NCI-H128 (cell line): Measurements from ENCODE around the gene PLXNC1.
A peak's percentile ranks its signal among the peaks of the same experiment; 100 is the strongest.

Source experiments
- DNase-seq: peaks from one replicate; lab custom pipeline; 2025; ENCODE audit not compliant: unreplicated experiment; lab: John Stamatoyannopoulos, UW

The PLXNC1 gene

GRCh38 chr12:94133964-94134795 is 14.2 kb upstream of the PLXNC1 start:
- no peak for DNase-seq

GRCh38 chr12:94135896-94136295 is 12.5 kb upstream of the PLXNC1 start:
- DNase-seq = no peak

- DNase-seq = no peak
These were observed 8.6 kb upstream of the PLXNC1 start for GRCh38 chr12:94139816-94140215.

GRCh38 chr12:94140556-94140955 is 7.8 kb upstream of the PLXNC1 start:
- no peak for DNase-seq

GRCh38 chr12:94141004-94141764 is 7.2 kb upstream of the PLXNC1 start:
- no peak for DNase-seq

GRCh38 chr12:94141892-94142291 is 6.5 kb upstream of the PLXNC1 start:
- no peak for DNase-seq

- DNase-seq = no peak
These were observed 4.9 kb upstream of the PLXNC1 start for GRCh38 chr12:94143438-94143837.

- no peak for DNase-seq
These were observed 4.4 kb upstream of the PLXNC1 start for GRCh38 chr12:94143951-94144350.

GRCh38 chr12:94144781-94145180 is 3.6 kb upstream of the PLXNC1 start:
- no peak for DNase-seq

- DNase-seq = no peak
These were observed 3.0 kb upstream of the PLXNC1 start for GRCh38 chr12:94145191-94145983.

GRCh38 chr12:94146166-94146936 is 2.0 kb upstream of the PLXNC1 start:
- DNase-seq = no peak

GRCh38 chr12:94147387-94147990 is 888 bp upstream of the PLXNC1 start:
- no peak for DNase-seq

- no peak for DNase-seq
These were observed 352 bp downstream of the PLXNC1 start for GRCh38 chr12:94148739-94149118.

GRCh38 chr12:94149119-94149780 is 873 bp downstream of the PLXNC1 start:
- no peak for DNase-seq

- peak; percentile 27 for DNase-seq
These were observed 1.4 kb downstream of the PLXNC1 start for GRCh38 chr12:94149781-94150239.

- peak; percentile 49 for DNase-seq
These were observed 2.1 kb downstream of the PLXNC1 start for GRCh38 chr12:94150240-94151121.

- no peak for DNase-seq
These were observed 3.2 kb downstream of the PLXNC1 start for GRCh38 chr12:94151582-94151981.

- DNase-seq = no peak
These were observed 4.1 kb downstream of the PLXNC1 start for GRCh38 chr12:94152292-94153078.
